GM13976 (cell line): ENCODE measurements around the gene ANAPC4.

Experiments
- DNase-seq: peaks from one replicate; pipeline ENCODE4 v3.0.0; 2012; ENCODE audit warnings: low spot score
- CTCF ChIP-seq: IDR thresholded peaks from 2 replicates; pipeline ENCODE4 v1.5.1; 2012; ENCODE audit warnings: borderline replicate concordance, mild to moderate bottlenecking; ENCODE audit not compliant: insufficient read depth; ENCODE audit errors: extremely low read depth, missing control alignments, control extremely low read depth
- in situ Hi-C: fragments of 300-500 bp; cut with MboI; formaldehyde crosslinking; loops from one replicate; pipeline ENCODE4 v1.12.0; 2022; ENCODE audit warnings: low sequenced_read_pairs, mixed read lengths, inconsistent platforms; ENCODE audit not compliant: unreplicated experiment

ANAPC4 gene

DNA sequence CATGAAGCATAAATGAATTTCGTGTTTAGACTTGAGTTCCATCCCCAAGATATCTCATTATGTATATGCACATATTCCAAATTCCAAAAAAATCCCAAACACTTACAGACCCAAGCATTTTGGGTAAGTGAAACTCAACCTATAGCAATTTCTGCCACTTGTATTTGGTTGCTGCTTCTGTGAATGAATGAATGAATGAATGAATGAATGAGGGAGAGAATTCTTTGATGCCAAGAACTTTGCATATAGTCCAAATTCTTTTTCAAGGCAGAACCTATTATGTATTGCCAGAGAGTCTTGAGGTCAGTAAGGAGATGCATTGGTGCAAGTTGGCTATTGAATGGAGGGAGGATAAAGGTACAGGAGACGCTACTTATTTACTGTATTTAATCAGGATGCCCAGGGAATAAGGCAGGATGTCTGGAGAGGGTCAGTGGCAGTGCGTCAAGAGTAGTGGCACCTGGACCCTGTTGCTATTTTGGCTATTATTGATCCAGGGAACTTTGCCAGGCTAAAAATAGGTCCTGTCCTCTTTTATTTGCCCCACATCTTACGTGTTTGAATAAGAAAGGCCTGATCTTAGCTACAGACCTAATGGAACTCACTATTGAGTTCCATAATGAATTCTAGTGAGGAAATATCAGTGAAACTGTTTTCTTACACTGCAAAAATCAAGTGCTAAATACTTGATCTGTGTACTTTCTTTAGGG is 33.9 kb downstream of the ANAPC4 start:
- no peak for DNase-seq
- in situ Hi-C loops: no loop called here
- no peak for TF ChIP-seq CTCF

GRCh38 chr4:25413261-25413660 is 36.2 kb downstream of the ANAPC4 start:
- in situ Hi-C loops: no loop called here
- no peak for TF ChIP-seq CTCF
- no peak for DNase-seq

DNA sequence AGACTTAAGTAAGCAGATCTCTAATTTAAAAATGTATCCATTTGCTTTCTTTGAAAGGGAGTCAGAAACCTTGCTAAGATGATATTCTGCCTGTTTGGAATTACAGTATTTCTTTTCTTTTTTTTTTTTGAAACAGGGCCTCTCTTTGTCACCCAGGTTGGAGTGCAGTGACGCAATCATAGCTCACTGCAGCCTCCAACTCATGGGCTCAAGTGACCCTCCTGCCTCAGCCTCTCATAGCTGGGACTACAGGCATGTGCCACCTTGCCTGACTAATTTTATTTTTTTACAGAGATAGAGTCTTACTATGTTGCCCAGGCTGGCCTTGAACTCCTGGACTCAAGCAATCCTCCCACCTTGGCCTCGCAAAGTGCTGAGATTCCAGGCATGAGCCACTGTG is 40.0 kb downstream of the ANAPC4 start:
- DNase-seq: no peak
- TF ChIP-seq CTCF: no peak
- in situ Hi-C loops: no loop called here

DNA sequence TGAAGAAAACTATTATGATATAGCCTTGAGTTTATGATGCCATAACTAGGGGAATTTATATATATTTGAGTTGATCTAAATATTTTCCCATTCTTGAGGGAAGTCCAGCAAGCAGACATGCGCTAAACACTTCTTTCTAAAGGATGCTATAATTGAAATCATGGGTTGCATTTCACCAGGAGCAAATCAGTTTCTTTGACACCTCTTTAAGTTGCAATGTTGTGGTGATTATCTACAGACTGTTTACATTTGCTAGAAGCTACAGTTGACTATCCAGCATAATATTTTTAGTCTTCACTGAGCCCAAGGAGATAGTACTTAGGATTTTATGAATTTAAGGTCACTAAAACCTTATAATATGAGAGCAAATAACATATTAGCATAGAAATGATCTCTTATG is 43.9 kb downstream of the ANAPC4 start:
- in situ Hi-C loops: no loop called here
- no peak for DNase-seq
- no peak for TF ChIP-seq CTCF

DNA sequence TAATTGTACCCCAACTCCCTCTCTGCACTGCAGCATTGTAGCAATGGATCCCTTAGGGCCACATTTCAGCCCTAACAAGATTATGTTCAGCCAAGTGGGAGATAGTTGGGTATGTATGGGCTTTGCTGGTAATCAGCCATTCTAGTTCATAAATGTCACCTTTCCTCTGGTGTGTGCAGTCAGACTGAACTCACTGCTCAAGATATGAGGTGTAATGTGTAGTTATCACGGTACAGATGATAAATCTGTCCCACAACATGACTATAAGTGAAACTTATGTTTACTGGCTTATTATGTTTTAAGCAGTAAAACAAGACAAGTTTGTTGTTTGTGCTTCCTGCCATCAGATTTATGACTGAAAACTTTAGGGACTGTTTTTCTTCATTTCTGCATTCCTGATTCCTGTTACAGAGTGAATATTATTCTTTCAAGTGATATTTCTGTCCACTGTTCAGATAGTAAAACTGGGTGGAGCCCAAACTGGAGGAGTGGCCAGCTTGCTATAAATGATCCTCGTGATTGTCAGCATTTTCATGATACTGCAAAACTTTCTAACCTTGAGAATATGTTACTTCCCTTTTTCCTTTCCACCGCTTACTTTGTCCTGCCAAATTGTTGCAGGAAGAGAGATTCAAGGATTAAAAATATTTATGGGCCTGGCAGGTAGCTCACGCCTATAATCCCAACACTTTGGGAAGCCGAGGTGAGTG is 44.9 kb downstream of the ANAPC4 start:
- no peak for TF ChIP-seq CTCF
- in situ Hi-C loops: no loop called here
- DNase-seq: no peak

DNA sequence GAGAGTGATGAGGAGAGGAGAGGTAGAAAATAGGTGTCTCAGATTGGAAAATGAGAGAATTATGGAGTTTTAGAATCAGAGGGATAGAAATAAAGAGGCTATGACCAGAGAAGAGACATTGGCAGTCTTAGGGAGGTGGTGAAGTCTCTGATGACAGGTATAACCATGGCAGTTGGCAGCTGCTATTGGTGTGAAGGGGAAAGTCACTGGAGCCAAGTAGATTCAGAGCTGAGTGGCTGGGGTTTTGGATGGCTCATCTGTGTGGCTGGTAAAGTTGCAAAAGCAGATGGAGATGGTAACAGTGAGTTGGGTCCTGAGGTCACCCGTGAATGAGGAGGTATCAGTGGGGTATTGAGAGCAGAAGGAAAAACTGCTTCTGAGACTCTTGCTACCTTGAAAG is 46.5 kb downstream of the ANAPC4 start:
- no peak for TF ChIP-seq CTCF
- no peak for DNase-seq
- in situ Hi-C loops: no loop called here
